Mucosa of descending colon (tissue), 3 donors: ENCODE data around the gene RBM6. TPM values are rescaled to one million over a fixed set of nuclear protein-coding genes. Genes with fewer than 3 reads are reported as not detected.

Experiments used
- ATAC-seq: fragments of 200-7000 bp; cut with Tn5 transposase; one replicate; pipeline ENCODE4 v1.9.1; 2020; ENCODE audit warnings: mild to moderate bottlenecking, moderate library complexity
- DNase-seq, 3 donors: peaks; one replicate each; pipeline ENCODE4 v3.0.0-alpha.2; 2020
- H3K36me3 ChIP-seq: fragments of 200-600 bp; one replicate; pipeline ENCODE4 v1.8.0; 2021; ENCODE audit warnings: low read depth, mild to moderate bottlenecking
- H3K4me1 ChIP-seq: fragments of 200-600 bp; one replicate; pipeline ENCODE4 v1.8.0; 2021; ENCODE audit warnings: low read depth, mild to moderate bottlenecking
- H3K4me3 ChIP-seq: fragments of 200-600 bp; one replicate; pipeline ENCODE4 v1.8.0; 2021; ENCODE audit warnings: mild to moderate bottlenecking
- H3K9me3 ChIP-seq: fragments of 200-600 bp; one replicate; pipeline ENCODE4 v1.8.0; 2021; ENCODE audit warnings: mild to moderate bottlenecking
- intact Hi-C, 2 donors: fragments of 100-400 bp; cut with DNase I in 1 of 2; cut with micrococcal nuclease in 1 of 2; formaldehyde crosslinking; loops; one replicate each; pipeline versions ENCODE4 v1.11.0 to v1.11.1; 2022; cut with DNase I, micrococcal nuclease
- total RNA-seq, 3 donors: library from RNA; stranded (reverse); fragmentation: NEBNext Ultra II Directional in 2 of 3; extraction: Animal tissue kit (Norgen Biotek cat#: 25700) in 2 of 3; gene quantifications; one replicate each; pipeline versions ENCODE4 v1.2.1 to v1.2.4, GENCODE V29; 2021 to 2023
- TF ChIP-seq, protein P1 (sequence below): fragments of 200-600 bp; IDR thresholded peaks from one replicate; pipeline ENCODE4 v1.8.0; 2022; ENCODE audit warnings: antibody characterized with exemption, mild to moderate bottlenecking
- donor health status: DM: no; HTN: no; CAD: no; lungs with moderate emphysema.
- donor health status: DM: no; HTN: no; CAD: no.
- donor health status: DM: no; HTN: yes; CAD: no.

RBM6 gene
- total RNA-seq, 3 donors from 2014 or later: 75.6 to 124 (median 112) TPM

DNA sequence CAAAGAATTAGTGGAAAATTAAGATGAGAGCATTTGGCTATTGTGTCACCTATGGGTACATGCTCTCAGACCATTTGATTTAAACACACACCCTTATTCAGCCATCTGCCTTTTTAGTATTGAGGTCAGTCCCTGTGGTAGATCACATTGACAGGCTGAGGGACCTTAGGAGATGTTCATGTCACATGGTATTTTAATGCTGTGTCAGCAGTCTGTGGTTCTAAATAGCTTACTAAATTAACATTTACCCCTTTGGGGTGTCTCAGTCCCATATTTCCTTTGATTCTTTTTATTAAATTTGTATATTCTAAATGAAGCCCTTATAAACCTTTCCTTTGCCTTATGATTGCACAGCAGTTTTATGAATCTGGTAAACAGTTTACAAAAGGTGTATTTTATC, 151.0 kb downstream of the RBM6 start:
- TF ChIP-seq, protein P1, sequence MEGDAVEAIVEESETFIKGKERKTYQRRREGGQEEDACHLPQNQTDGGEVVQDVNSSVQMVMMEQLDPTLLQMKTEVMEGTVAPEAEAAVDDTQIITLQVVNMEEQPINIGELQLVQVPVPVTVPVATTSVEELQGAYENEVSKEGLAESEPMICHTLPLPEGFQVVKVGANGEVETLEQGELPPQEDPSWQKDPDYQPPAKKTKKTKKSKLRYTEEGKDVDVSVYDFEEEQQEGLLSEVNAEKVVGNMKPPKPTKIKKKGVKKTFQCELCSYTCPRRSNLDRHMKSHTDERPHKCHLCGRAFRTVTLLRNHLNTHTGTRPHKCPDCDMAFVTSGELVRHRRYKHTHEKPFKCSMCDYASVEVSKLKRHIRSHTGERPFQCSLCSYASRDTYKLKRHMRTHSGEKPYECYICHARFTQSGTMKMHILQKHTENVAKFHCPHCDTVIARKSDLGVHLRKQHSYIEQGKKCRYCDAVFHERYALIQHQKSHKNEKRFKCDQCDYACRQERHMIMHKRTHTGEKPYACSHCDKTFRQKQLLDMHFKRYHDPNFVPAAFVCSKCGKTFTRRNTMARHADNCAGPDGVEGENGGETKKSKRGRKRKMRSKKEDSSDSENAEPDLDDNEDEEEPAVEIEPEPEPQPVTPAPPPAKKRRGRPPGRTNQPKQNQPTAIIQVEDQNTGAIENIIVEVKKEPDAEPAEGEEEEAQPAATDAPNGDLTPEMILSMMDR: no peak
- H3K4me3 ChIP-seq: no peak overlapping the region
- ATAC-seq (no peak), DNase-seq (no peak)
- peaks cover 24% of the 10 kb centered on the region for H3K4me1 ChIP-seq
- no peaks in the 10 kb centered on the region for H3K9me3 ChIP-seq
- intact Hi-C loops: no loop called here
- H3K36me3 ChIP-seq: peaks cover 23% of the 10 kb centered on the region

DNA sequence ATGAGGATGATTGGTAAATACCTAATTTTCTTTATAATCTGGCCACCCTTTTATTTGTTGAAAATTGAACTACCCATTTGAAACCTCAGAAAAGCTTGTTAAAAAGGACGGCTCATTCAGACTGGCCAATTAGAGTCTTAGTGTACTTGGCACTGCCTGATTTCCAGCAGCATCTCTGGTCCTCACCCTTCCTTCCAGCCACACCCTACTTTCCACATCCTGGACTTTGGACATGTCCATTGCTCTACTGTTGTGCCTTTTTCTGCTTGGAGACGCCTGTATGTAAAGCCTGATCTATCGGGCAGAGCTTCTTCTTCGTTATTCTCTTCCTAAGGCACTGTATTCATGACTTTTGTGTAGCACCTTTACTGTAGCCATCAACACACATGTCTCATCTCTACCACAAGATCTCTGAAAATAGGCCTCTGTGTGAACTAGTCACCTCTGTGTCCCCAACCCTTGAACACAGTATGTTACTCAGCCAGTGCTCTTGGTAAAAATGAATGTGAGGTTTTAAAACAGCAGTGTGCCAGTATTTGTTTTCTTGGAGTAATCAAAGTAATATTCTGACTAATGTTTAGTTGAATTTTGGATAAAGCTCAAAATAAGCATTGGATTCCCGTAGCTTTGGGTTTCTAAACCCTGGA, 155.5 kb downstream of the RBM6 start:
- peak; percentile 97 for ATAC-seq
- intact Hi-C loops: no loop called here
- Histone ChIP-seq H3K9me3 (no peaks in the 10 kb centered on the region), H3K36me3 (peaks cover 29% of the 10 kb centered on the region), H3K4me3 (no peak overlapping the region), H3K4me1 (peaks cover 13% of the 10 kb centered on the region)
- TF ChIP-seq, protein P1: no peak
- DNase-seq: peak in 1 of 3 donors; percentile 67

DNA sequence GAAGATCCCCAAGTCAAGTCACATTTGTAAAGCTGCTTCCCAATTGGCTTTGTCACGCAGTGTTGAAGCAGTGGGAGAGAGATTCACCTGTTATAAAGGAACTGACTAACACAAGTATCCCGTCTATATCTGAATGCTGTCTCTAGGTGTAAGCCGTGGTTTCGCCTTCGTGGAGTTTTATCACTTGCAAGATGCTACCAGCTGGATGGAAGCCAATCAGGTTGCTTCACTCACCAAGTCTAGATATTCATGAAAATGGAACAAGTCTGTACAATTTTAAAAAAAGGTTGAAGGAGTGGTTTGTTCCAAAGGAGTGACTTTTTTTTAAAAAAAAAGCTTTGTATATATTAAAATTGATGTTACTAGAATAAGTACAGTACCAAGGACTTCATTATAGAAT, 160.4 kb downstream of the RBM6 start:
- H3K4me3 ChIP-seq: no peak overlapping the region
- ATAC-seq (no peak), DNase-seq (no peak)
- intact Hi-C loops: no loop called here
- TF ChIP-seq, protein P1: no peak
- H3K36me3 ChIP-seq: peaks cover 28% of the 10 kb centered on the region
- no peaks in the 10 kb centered on the region for H3K9me3 ChIP-seq
- peaks cover 1% of the 10 kb centered on the region for H3K4me1 ChIP-seq

DNA sequence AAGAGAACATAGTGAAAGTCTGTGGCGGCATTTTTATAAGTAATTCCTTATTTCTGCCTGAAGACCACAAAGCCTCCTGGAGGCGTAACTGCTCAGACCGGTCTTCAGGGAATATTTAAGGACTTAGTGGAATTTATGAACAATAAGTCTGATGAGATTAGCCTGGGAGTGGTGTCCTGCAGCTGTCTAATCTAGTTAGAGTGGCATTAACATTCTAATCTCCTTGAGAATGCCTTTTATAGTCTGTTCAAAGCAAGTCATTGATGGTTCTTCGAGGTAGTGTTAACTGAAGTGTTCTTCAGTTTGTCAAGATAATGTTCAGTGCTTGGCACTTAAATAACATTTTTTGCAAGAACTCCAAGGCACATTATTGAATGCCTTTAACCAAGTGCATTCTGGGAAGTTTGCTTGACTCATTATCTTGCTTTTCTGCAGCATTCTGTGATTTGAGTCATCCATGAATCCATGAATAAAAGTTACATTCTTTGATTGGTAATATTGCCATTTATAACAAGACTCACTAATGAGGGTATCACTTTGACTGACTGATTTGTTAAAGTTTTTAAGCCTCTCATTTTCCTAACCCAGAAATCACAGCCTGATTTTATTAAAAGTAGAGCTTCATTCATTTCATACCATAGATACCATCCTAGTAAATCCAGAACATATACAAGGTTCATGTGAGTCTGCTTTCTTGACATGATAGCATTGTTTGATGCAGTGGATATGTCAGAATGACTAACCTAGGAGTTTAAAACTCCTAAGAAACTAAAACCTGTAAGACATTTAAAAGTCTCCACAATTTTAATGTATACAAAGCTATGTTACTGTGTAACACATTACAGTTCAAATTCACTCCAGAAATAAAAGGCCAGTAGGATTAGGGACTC, 161.3 kb downstream of the RBM6 start:
- no peaks in the 10 kb centered on the region for H3K9me3 ChIP-seq

DNA sequence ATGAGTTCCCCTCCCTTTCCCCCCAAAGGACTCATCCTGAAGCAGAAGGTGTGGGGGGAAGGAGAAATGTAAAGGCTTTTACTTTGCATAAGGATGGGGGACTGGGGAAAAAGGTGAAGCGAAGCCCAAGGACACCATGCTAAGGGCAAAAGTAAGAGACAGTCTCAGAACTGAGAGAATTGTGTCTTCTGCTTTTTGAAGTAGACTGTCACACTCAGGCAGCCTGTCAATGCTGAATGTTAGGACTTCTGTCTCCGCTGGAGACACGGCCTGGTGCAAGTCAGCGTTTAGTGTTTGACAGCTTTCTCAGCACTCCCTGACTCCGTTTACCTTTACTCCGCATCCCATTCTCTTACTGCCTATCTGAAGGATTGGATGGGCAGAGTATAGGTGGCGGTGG, 162.6 kb downstream of the RBM6 start:
- intact Hi-C loops: no loop called here
- TF ChIP-seq, protein P1: no peak
- H3K9me3 ChIP-seq: no peaks in the 10 kb centered on the region
- peaks cover 24% of the 10 kb centered on the region for H3K36me3 ChIP-seq
- H3K4me1 ChIP-seq: no peaks in the 10 kb centered on the region
- ATAC-seq (no peak), DNase-seq (no peak)
- no peak overlapping the region for H3K4me3 ChIP-seq

More for the DNA sequence above, 161.3 kb downstream of the RBM6 start:
- no peak for DNase-seq
- H3K36me3 ChIP-seq: peaks cover 19% of the 10 kb centered on the region
- H3K4me3 ChIP-seq: no peak overlapping the region
- ATAC-seq: no peak
- intact Hi-C loops: no loop called here
- no peaks in the 10 kb centered on the region for H3K4me1 ChIP-seq
- TF ChIP-seq, protein P1: no peak
